HepG2 (cell line): ENCODE measurements around the gene PIGZ. TPM values are rescaled to one million over a fixed set of nuclear protein-coding genes. Genes with fewer than 3 reads are reported as not detected.

ENCODE experiments used
- BCL6 ChIP-seq: IDR thresholded peaks from 2 replicates; pipeline ENCODE4 v1.6.1; 2016; ENCODE audit warnings: missing genetic modification reagents, missing compliant biosample characterization
- CREM ChIP-seq, 2 experiments: sonication (generic) in 1 of 2; formaldehyde crosslinking in 1 of 2; IDR thresholded peaks; 2 replicates each; pipeline versions ENCODE4 v1.4.0 to v1.6.1; 2016 to 2020; ENCODE audit warnings: antibody characterized with exemption in 1 of 2, mild to moderate bottlenecking in 1 of 2, missing genetic modification reagents in 1 of 2
- FOXJ3 ChIP-seq: sonication (generic); formaldehyde crosslinking; IDR thresholded peaks from 2 replicates; pipeline ENCODE4 v1.4.0; 2020; ENCODE audit warnings: missing genetic modification reagents, mild to moderate bottlenecking, borderline replicate concordance
- FOXM1 ChIP-seq: sonication (generic); formaldehyde crosslinking; IDR thresholded peaks from 2 replicates; pipeline ENCODE4 v1.5.0; 2020; ENCODE audit warnings: missing genetic modification reagents
- HDAC6 ChIP-seq: fragments of 200-600 bp; sonication (generic); IDR thresholded peaks from 2 replicates; pipeline ENCODE4 v1.7.0; 2017; ENCODE audit warnings: mild to moderate bottlenecking, antibody characterized with exemption, low read length, low read depth
- HIC2 ChIP-seq: sonication (generic); formaldehyde crosslinking; IDR thresholded peaks from 2 replicates; pipeline ENCODE4 v1.9.0; 2022; ENCODE audit warnings: low read depth, missing genetic modification reagents
- HMGA1 ChIP-seq: sonication (generic); formaldehyde crosslinking; conservative IDR thresholded peaks from 2 replicates; pipeline ENCODE4 v1.4.0; 2020; ENCODE audit warnings: missing genetic modification reagents
- HNF1A ChIP-seq, 2 experiments: sonication (generic) in 1 of 2; formaldehyde crosslinking in 1 of 2; IDR thresholded peaks; 2 replicates each; pipeline versions ENCODE4 v1.4.0 to v1.6.1; 2016 to 2020; ENCODE audit warnings: borderline replicate concordance in 1 of 2, low read depth in 1 of 2, mild to moderate bottlenecking in 1 of 2, missing genetic modification reagents in 1 of 2
- HNRNPL ChIP-seq: fragments of 200-400 bp; formaldehyde crosslinking; IDR thresholded peaks from 2 replicates; pipeline ENCODE4 v1.6.1; 2017; ENCODE audit warnings: mild to moderate bottlenecking, low read depth, low read length
- JDP2 ChIP-seq: sonication (generic); formaldehyde crosslinking; IDR thresholded peaks from 2 replicates; pipeline ENCODE4 v1.8.1; 2022; ENCODE audit warnings: missing genetic modification reagents, borderline replicate concordance
- MEIS1 ChIP-seq: sonication (generic); formaldehyde crosslinking; IDR thresholded peaks from 2 replicates; pipeline ENCODE4 v1.9.0; 2021; ENCODE audit warnings: mild to moderate bottlenecking, missing genetic modification reagents, moderate library complexity, borderline replicate concordance
- SRSF4 ChIP-seq: fragments of 200-400 bp; formaldehyde crosslinking; IDR thresholded peaks from one replicate; pipeline ENCODE4 v1.6.1; 2018; ENCODE audit warnings: mild to moderate bottlenecking, low read depth, low read length, moderate library complexity; ENCODE audit not compliant: poor library complexity, severe bottlenecking
- TBX2 ChIP-seq: sonication (generic); formaldehyde crosslinking; IDR thresholded peaks from 2 replicates; pipeline ENCODE4 v1.5.0; 2020; ENCODE audit warnings: missing genetic modification reagents, mild to moderate bottlenecking, borderline replicate concordance
- TEAD3 ChIP-seq: optimal IDR thresholded peaks from 2 replicates; pipeline ENCODE3; 2016; ENCODE audit warnings: borderline replicate concordance
- U2AF1 ChIP-seq: fragments of 200-400 bp; formaldehyde crosslinking; optimal IDR thresholded peaks from 2 replicates; pipeline ENCODE3; 2017; ENCODE audit warnings: mild to moderate bottlenecking, low read depth, low read length
- ZBTB8A ChIP-seq: sonication (generic); formaldehyde crosslinking; IDR thresholded peaks from 2 replicates; pipeline ENCODE4 v1.4.0; 2020; ENCODE audit warnings: mild to moderate bottlenecking, low read depth, missing genetic modification reagents, borderline replicate concordance
- ZNF292 ChIP-seq: sonication (generic); formaldehyde crosslinking; IDR thresholded peaks from 2 replicates; pipeline ENCODE4 v1.8.1; 2022; ENCODE audit warnings: mild to moderate bottlenecking, low read depth, missing genetic modification reagents, borderline replicate concordance
- ZNF496 ChIP-seq: sonication (generic); formaldehyde crosslinking; IDR thresholded peaks from 2 replicates; pipeline ENCODE4 v1.8.1; 2023; ENCODE audit warnings: mild to moderate bottlenecking, moderate library complexity, missing genetic modification reagents; ENCODE audit not compliant: insufficient replicate concordance
- ZNF615 ChIP-seq: sonication (generic); formaldehyde crosslinking; IDR thresholded peaks from 2 replicates; pipeline ENCODE4 v1.5.0; 2020; ENCODE audit warnings: mild to moderate bottlenecking, missing genetic modification reagents, borderline replicate concordance
- ZNF629 ChIP-seq: sonication (generic); formaldehyde crosslinking; conservative IDR thresholded peaks from 2 replicates; pipeline ENCODE4 v1.5.0; 2020; ENCODE audit warnings: missing genetic modification reagents
- ZNF644 ChIP-seq: IDR thresholded peaks from 2 replicates; pipeline ENCODE4 v1.6.1; 2016; ENCODE audit warnings: low read depth
- ZNF883 ChIP-seq: sonication (generic); formaldehyde crosslinking; IDR thresholded peaks from 2 replicates; pipeline ENCODE4 v1.5.1; 2020; ENCODE audit warnings: mild to moderate bottlenecking, missing genetic modification reagents; ENCODE audit errors: not compliant biosample characterization
- polyA plus RNA-seq, 8 experiments: library from polyadenylated mRNA; depleted of rRNA in 3 of 8; stranded (reverse) in 7 of 8; unstranded in 1 of 8; fragments of >200 nt; fragmentation: Illumina TruSeq in 4 of 8; extraction: Trizol in 4 of 8; gene quantifications; 2 replicates each; pipeline versions ENCODE4 v1.2.1 to v1.2.3, GENCODE V29; 2011 to 2016; ENCODE audit warnings: low read depth in 4 of 8, missing spikeins in 1 of 8, mixed read lengths in 1 of 8; ENCODE audit not compliant: insufficient read depth in 1 of 8
- total RNA-seq, 5 experiments: library from RNA; depleted of rRNA; stranded (reverse); fragments of >200 nt; fragmentation: Illumina TruSeq; extraction: Trizol; gene quantifications; 2 replicates each; pipeline ENCODE4 v1.2.3, GENCODE V29; 2016; ENCODE audit warnings: low read depth in 1 of 5
- TF ChIP-seq, protein P1 (sequence below): IDR thresholded peaks from 2 replicates; pipeline ENCODE4 v1.6.1; 2016; ENCODE audit warnings: low read depth

Gene PIGZ
- total and polyA plus RNA-seq, 2 of the 13 experiments (the other 11 are each of a cell fraction or from before 2014, with no cell fraction given) = 4.7 to 60.5 TPM

- TF ChIP-seq HIC2 (peak; percentile 89), HDAC6 (no peak), FOXM1 (no peak), ZBTB8A (no peak), HNF1A (IDR thresholded peaks at IDR 0.05; ENCODE audit: low read depth) (no peak), HNF1A (CRISPR knock-in tag; IDR thresholded peaks at IDR 0.05; ENCODE audit: borderline replicate concordance) (no peak), ZNF292 (peak; percentile 58; the same call in 1 of the 2 replicates), JDP2 (CRISPR knock-in tag) (no peak), HNRNPL (no peak), CREM (IDR thresholded peaks at IDR 0.05) (peak; percentile 71), CREM (CRISPR knock-in tag; IDR thresholded peaks at IDR 0.05) (no peak), TBX2 (CRISPR knock-in tag) (peak; percentile 76; the same call in 1 of the 2 replicates), MEIS1 (no peak), BCL6 (peak; percentile 38; the same call in 1 of the 2 replicates), FOXJ3 (CRISPR knock-in tag) (no peak), ZNF644 (peak; percentile 62), ZNF615 (CRISPR knock-in tag) (no peak), U2AF1 (no peak), ZNF629 (peak; percentile 38; the same call in 1 of the 2 replicates), TEAD3 (peak; percentile 83), ZNF496 (CRISPR knock-in tag) (no peak), ZNF883 (no peak), SRSF4 (no peak), HMGA1 (no peak)
- TF ChIP-seq, protein P1, sequence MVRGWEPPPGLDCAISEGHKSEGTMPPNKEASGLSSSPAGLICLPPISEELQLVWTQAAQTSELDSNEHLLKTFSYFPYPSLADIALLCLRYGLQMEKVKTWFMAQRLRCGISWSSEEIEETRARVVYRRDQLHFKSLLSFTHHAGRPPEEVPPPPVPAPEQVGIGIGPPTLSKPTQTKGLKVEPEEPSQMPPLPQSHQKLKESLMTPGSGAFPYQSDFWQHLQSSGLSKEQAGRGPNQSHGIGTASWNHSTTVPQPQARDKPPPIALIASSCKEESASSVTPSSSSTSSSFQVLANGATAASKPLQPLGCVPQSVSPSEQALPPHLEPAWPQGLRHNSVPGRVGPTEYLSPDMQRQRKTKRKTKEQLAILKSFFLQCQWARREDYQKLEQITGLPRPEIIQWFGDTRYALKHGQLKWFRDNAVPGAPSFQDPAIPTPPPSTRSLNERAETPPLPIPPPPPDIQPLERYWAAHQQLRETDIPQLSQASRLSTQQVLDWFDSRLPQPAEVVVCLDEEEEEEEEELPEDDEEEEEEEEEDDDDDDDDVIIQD (CRISPR knock-in tag) = peak; percentile 73; the same call in 1 of the 2 replicates
These were observed 13.0 kb upstream of the PIGZ start (continued) for GRCh38 chr3:196981657-196982056.
